OCI-LY3 (cell line): ENCODE measurements around the gene ITGA3.

Experiments used
- H2AFZ ChIP-seq: fragments of 200-600, 300-600 bp; shearing (Covaris generic); 2 replicates; pipeline ENCODE4 v1.6.0; 2014; ENCODE audit warnings: antibody characterized with exemption, low read depth, low read length
- H3K27ac ChIP-seq: fragments of 200-600, 300-600 bp; sonication (generic); 2 replicates; pipeline ENCODE4 v1.5.1; 2014; ENCODE audit warnings: mild to moderate bottlenecking, low read length, moderate library complexity, mixed read lengths
- H3K27me3 ChIP-seq: fragments of 200-600, 300-600 bp; sonication (generic); 2 replicates; pipeline ENCODE4 v1.6.1; 2014; ENCODE audit warnings: low read depth, low read length, mixed read lengths
- H3K36me3 ChIP-seq: fragments of 200-600, 300-600 bp; sonication (generic); replicated peaks from 2 replicates; pipeline ENCODE3; 2014; ENCODE audit warnings: low read depth, low read length, mixed read lengths
- H3K4me1 ChIP-seq: fragments of 300-600, 200-600 bp; sonication (generic); 2 replicates; pipeline ENCODE4 v1.6.1; 2014; ENCODE audit warnings: low read length, mixed read lengths
- H3K4me2 ChIP-seq: fragments of 200-600, 300-600 bp; sonication (generic); 2 replicates; pipeline ENCODE4 v1.6.1; 2014; ENCODE audit warnings: low read length, mixed read lengths
- H3K4me3 ChIP-seq: fragments of 300-600, 200-600 bp; sonication (generic); 2 replicates; pipeline ENCODE4 v1.5.1; 2014; ENCODE audit warnings: antibody characterized with exemption, mild to moderate bottlenecking, low read length, moderate library complexity
- H3K79me2 ChIP-seq: fragments of 300-600, 200-600 bp; shearing (Covaris generic); 2 replicates; pipeline ENCODE4 v1.6.1; 2014; ENCODE audit warnings: mild to moderate bottlenecking, low read length, mixed read lengths
- H3K9ac ChIP-seq: fragments of 300-600, 200-600 bp; shearing (Covaris generic); 2 replicates; pipeline ENCODE4 v1.6.0; 2014; ENCODE audit warnings: mild to moderate bottlenecking, low read length, moderate library complexity
- H3K9me3 ChIP-seq: fragments of 200-600, 300-600 bp; shearing (Covaris generic); 2 replicates; pipeline ENCODE4 v1.6.1; 2014; ENCODE audit warnings: low read length, mixed read lengths; ENCODE audit not compliant: insufficient read depth
- H4K20me1 ChIP-seq: fragments of 200-600, 300-600 bp; sonication (generic); 2 replicates; pipeline ENCODE4 v1.6.1; 2016; ENCODE audit warnings: low read length, mixed read lengths; ENCODE audit not compliant: insufficient read depth
- EZH2phosphoT487 ChIP-seq: fragments of 200-600 bp; shearing (Covaris generic); IDR thresholded peaks from 2 replicates; pipeline ENCODE4 v1.6.1; 2018; ENCODE audit warnings: antibody characterized with exemption, mixed run types, low read depth
- TF ChIP-seq, protein P1 (sequence below): fragments of 200-600, 300-600 bp; sonication (generic); IDR thresholded peaks from 2 replicates; pipeline ENCODE4 v1.5.1; 2014; ENCODE audit warnings: antibody characterized with exemption, low read length, low read depth

The ITGA3 gene

DNA sequence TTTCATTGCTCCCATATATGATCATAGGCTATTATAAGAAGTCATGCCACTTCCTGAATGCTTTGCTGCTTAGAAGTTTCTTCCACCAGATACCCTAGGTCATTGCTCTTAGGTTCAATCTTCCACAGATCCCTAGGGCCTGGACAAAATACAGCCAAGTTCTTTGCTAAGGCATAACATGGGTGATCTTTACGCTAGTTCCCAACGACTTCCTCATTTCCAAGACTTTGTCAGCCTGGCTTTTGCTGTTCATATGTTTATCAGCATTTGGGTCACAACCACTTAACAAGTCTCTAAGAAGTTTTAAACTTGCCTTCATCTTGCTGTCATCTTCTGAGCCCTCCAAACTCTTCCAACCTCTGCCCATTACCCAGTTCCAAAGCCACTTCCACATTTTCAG, 40.8 kb upstream of the ITGA3 start:
- H3K9ac ChIP-seq = no peak overlapping the region
- H3K4me1 ChIP-seq = no peaks in the 10 kb centered on the region
- H3K36me3 ChIP-seq = no peaks in the 10 kb centered on the region
- peaks cover 5% of the 10 kb centered on the region for H3K9me3 ChIP-seq
- no peak overlapping the region for H3K4me2 ChIP-seq
- H4K20me1 ChIP-seq = no peaks in the 10 kb centered on the region
- no peaks in the 10 kb centered on the region for H3K79me2 ChIP-seq
- H3K27me3 ChIP-seq = peaks cover 12% of the 10 kb centered on the region
- TF ChIP-seq EZH2phosphoT487 = no peak
- TF ChIP-seq, protein P1, sequence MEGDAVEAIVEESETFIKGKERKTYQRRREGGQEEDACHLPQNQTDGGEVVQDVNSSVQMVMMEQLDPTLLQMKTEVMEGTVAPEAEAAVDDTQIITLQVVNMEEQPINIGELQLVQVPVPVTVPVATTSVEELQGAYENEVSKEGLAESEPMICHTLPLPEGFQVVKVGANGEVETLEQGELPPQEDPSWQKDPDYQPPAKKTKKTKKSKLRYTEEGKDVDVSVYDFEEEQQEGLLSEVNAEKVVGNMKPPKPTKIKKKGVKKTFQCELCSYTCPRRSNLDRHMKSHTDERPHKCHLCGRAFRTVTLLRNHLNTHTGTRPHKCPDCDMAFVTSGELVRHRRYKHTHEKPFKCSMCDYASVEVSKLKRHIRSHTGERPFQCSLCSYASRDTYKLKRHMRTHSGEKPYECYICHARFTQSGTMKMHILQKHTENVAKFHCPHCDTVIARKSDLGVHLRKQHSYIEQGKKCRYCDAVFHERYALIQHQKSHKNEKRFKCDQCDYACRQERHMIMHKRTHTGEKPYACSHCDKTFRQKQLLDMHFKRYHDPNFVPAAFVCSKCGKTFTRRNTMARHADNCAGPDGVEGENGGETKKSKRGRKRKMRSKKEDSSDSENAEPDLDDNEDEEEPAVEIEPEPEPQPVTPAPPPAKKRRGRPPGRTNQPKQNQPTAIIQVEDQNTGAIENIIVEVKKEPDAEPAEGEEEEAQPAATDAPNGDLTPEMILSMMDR = no peak
- H2AFZ ChIP-seq = no peak overlapping the region
- no peak overlapping the region for H3K27ac ChIP-seq
- H3K4me3 ChIP-seq = no peak overlapping the region

DNA sequence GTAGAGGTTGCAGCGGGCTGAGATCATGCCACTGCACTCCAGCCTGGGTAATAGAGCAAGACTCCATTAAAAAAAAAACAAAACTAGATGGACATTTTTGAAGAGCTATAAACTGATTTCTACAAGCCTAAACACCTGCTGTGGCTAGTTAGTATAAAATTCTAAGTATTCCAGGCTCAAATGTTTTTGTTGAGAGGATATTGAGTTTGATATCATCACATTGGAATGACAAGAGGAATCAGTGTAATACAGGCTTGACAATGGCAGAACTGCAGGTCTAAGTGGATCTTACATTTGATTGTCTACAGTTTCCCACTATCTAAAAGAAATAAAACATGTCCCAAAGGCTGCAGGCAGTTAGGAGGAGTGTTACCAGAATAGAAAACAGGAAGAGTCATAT, 37.0 kb upstream of the ITGA3 start:
- no peaks in the 10 kb centered on the region for H3K4me1 ChIP-seq
- H3K4me3 ChIP-seq = no peak overlapping the region
- no peaks in the 10 kb centered on the region for H4K20me1 ChIP-seq
- no peak overlapping the region for H3K4me2 ChIP-seq
- H3K36me3 ChIP-seq = no peaks in the 10 kb centered on the region
- H3K27ac ChIP-seq = no peak overlapping the region
- TF ChIP-seq, protein P1 = no peak
- TF ChIP-seq EZH2phosphoT487 = no peak
- no peaks in the 10 kb centered on the region; the same call in 1 of the 2 replicates for H3K27me3 ChIP-seq
- H2AFZ ChIP-seq = no peak overlapping the region
- H3K9ac ChIP-seq = no peak overlapping the region
- H3K79me2 ChIP-seq = no peaks in the 10 kb centered on the region
- no peaks in the 10 kb centered on the region for H3K9me3 ChIP-seq

DNA sequence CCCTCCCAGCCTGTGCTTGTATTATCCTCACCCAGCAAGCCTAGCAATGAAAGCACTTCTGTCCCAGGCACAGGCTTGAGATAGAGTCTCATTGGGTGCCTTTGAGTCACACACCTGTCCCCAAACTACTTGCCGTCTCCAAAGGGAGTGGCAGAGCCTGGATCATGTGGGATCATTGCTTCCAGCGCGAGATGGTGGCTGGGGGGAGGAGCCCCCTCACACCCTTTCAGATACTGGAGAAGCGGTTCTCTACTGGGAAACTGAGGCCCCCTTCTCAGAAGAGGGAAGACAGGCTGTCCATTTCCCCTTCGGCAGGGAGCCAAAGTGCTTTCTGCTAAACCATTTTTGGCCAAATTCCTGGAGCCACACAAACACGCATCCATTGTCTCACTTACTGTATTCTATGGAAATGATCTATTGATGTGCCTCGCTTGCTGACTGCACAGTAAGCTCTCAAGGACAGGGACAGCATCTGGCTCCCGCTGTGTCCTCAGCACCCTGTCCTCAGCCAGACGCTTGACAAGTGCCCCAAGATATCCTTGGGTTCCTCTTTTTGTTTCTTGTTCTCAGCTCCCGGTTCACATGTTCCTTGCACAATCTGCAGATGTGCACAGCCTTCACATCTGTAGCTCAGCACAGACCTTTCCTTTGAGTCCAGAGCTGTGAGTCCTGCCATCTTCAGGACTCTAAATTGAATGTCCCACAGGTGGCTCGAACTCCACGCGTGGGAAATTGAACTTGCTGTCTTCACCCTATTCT, 34.9 kb upstream of the ITGA3 start:
- H3K36me3 ChIP-seq = no peaks in the 10 kb centered on the region
- no peaks in the 10 kb centered on the region; the same call in 1 of the 2 replicates for H3K27me3 ChIP-seq
- H3K79me2 ChIP-seq = no peaks in the 10 kb centered on the region
- no peaks in the 10 kb centered on the region for H4K20me1 ChIP-seq
- H3K9me3 ChIP-seq = no peaks in the 10 kb centered on the region; the same call in 1 of the 2 replicates
- no peak overlapping the region for H3K9ac ChIP-seq
- no peak overlapping the region for H3K27ac ChIP-seq
- H3K4me1 ChIP-seq = no peaks in the 10 kb centered on the region
- no peak overlapping the region for H3K4me2 ChIP-seq
- no peak overlapping the region for H2AFZ ChIP-seq
- TF ChIP-seq, protein P1 = no peak
- no peak overlapping the region for H3K4me3 ChIP-seq

DNA sequence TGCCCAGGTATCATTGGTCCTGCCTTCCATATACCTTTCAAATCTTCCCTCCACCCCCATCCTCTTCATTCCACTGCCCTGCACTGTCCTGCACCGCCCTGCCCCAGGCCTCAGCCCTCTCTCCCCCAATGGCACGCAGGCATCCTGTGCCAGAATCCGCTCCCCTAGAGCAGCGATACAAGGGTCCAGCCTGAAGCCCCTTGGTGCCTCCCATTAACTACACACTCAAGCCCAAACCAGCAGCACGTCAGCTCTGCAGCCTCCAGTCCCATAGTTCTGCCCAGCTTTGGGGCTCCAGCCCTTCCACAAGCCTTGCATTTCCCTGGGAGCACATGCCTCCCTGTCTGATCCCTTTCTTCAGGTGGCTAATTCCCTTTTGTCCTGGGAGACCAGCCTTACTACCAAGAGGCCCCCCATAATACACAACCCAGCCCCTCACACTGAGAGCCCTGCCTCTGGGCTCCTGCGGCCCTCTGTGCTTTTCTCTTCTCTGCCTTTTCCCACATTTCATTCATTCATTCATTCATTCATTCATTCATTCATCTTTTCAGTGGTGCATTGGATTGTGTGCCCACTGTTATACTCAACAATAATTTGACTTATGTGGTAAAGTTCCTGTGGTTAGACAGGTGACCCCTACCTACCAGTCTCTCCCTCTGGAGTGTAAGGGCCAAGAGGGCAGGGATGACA, 34.1 kb upstream of the ITGA3 start:
- Histone ChIP-seq H3K9ac (no peak overlapping the region), H3K27me3 (no peaks in the 10 kb centered on the region; the same call in 1 of the 2 replicates), H3K4me3 (no peak overlapping the region), H3K9me3 (no peaks in the 10 kb centered on the region; the same call in 1 of the 2 replicates), H3K79me2 (no peaks in the 10 kb centered on the region), H4K20me1 (no peaks in the 10 kb centered on the region), H3K4me2 (no peak overlapping the region), H3K4me1 (no peaks in the 10 kb centered on the region), H3K36me3 (no peaks in the 10 kb centered on the region), H2AFZ (no peak overlapping the region), H3K27ac (no peak overlapping the region)
- TF ChIP-seq, protein P1 = no peak
- TF ChIP-seq EZH2phosphoT487 = no peak
